ENCODE data around the gene QSOX2. TPM values are rescaled to one million over a fixed set of nuclear protein-coding genes. Genes with fewer than 3 reads are reported as not detected.

Gene QSOX2
- total RNA-seq, 1 donor from 2014 or later = 14.0 TPM

DNA sequence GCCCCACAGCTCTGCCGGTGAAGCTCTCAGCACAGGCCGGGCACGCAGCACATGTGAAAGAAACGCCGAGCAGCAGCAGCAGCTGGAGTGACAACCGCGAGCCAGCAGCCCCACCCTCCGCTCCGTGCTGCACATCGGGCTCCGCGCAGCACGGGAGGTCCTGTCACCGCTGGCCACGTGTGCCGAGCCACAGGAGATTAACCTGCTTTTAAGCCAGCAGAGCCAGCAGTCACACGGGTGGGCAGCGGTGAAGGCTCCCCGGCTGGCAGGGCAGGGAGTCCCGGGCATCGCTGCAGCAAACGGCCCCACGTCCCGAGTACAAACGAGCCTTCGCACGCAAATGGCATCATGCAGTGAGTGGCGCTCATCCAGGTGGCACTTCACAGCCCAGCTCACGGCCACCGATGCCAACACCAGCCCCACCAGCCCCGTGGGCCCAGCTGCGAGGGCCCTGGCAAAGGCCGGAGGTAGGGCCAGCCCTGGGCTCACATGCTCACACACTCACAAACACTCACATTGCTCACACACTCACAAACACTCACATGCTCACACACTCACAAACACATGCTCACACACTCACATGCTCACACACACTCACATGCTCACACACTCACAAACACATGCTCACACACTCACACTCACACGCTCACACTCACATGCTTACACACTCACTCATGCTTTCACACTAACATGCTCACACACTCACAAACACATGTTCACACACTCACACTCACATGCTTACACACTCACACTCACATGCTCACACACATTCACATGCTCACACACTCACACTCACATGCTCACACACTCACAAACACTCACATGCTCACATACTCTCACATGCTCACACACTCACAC, 47.2 kb upstream of the QSOX2 start:
- Mint-ChIP-seq H3K9me3 (ENCODE audit: unreplicated experiment) (no peaks in the 10 kb centered on the region), H3K27ac (ENCODE audit: unreplicated experiment) (no peak overlapping the region), H3K4me3 (ENCODE audit: unreplicated experiment) (no peak overlapping the region), H3K4me1 (ENCODE audit: unreplicated experiment) (no peaks in the 10 kb centered on the region), H3K36me3 (ENCODE audit: low read depth, unreplicated experiment) (no peaks in the 10 kb centered on the region), H3K27me3 (ENCODE audit: unreplicated experiment) (peaks cover 6% of the 10 kb centered on the region)
- no peak for DNase-seq (ENCODE audit: low spot score)
- TF ChIP-seq, protein P1, sequence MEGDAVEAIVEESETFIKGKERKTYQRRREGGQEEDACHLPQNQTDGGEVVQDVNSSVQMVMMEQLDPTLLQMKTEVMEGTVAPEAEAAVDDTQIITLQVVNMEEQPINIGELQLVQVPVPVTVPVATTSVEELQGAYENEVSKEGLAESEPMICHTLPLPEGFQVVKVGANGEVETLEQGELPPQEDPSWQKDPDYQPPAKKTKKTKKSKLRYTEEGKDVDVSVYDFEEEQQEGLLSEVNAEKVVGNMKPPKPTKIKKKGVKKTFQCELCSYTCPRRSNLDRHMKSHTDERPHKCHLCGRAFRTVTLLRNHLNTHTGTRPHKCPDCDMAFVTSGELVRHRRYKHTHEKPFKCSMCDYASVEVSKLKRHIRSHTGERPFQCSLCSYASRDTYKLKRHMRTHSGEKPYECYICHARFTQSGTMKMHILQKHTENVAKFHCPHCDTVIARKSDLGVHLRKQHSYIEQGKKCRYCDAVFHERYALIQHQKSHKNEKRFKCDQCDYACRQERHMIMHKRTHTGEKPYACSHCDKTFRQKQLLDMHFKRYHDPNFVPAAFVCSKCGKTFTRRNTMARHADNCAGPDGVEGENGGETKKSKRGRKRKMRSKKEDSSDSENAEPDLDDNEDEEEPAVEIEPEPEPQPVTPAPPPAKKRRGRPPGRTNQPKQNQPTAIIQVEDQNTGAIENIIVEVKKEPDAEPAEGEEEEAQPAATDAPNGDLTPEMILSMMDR (IDR thresholded peaks at IDR 0.05; ENCODE audit: unreplicated experiment) = no peak

DNA sequence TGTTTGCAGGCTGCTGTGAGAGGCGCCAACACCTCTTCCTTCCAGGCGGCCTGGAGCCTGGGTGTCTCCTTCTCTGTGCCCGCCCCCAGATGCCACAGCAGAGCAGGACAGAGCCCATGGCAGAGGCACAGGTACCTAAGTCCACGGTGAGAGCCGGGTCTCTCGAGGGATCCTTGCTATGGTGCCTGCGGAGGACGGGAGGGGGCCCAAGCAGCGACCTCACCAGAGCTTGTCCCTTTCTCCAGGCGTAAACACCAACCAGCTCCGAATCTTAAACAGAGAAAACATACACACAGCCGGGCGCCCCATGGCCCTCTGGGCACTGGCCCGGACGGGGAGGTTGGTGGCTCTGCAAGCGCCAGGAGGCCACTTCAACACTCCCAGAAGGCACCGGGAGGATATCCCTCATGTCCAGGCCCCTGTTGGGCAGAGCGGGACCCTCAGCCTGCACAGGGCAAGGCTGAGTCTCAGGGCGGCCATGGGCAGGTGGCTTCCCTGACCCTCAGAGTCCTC, 46.5 kb upstream of the QSOX2 start:
- TF ChIP-seq, protein P1 (IDR thresholded peaks at IDR 0.05; ENCODE audit: unreplicated experiment) = no peak
- peaks cover 9% of the 10 kb centered on the region for H3K27me3 Mint-ChIP-seq (ENCODE audit: unreplicated experiment)
- no peak overlapping the region for H3K27ac Mint-ChIP-seq (ENCODE audit: unreplicated experiment)
- no peak for DNase-seq (ENCODE audit: low spot score)
- H3K4me1 Mint-ChIP-seq (ENCODE audit: unreplicated experiment) = no peaks in the 10 kb centered on the region
- no peaks in the 10 kb centered on the region for H3K36me3 Mint-ChIP-seq (ENCODE audit: low read depth, unreplicated experiment)
- no peak overlapping the region for H3K4me3 Mint-ChIP-seq (ENCODE audit: unreplicated experiment)
- no peaks in the 10 kb centered on the region for H3K9me3 Mint-ChIP-seq (ENCODE audit: unreplicated experiment)

DNA sequence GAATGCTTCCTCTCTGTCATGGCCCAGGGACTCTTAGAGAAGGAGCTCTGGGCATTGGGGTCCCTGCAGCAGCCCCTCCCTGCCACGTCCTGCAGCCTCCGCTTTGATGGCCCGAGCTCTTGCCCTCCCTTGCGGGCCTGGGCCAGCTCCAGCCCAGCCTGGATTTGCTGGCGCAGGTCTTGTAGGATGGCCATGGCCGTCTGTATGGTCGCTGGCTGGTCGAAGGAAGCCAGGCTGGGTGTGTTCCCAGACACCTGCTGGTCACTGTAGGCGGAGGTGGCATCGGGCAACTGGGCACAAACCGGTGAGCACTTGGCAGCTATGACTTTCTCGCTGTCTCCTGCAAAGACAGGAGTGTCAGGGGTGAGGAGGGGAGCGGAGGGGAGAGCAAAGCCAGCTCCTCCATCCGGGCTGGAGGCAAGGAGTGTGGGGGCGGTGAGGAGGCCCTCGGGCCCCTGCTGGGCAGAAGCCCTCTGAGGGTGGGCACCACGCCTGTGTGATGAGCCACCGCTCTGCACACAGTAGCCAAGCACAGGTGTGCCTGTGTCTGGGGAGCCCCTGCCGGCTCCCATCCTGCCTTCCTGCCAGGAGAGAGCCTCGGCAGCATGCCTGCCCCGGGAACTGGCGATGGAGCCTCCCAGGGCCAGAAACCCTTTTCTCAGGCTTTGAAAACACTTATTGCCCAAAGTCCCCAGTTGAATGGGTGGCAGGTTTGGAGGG, 45.9 kb upstream of the QSOX2 start:
- Mint-ChIP-seq H3K4me3 (ENCODE audit: unreplicated experiment) (no peak overlapping the region), H3K27me3 (ENCODE audit: unreplicated experiment) (peaks cover 9% of the 10 kb centered on the region)

DNA sequence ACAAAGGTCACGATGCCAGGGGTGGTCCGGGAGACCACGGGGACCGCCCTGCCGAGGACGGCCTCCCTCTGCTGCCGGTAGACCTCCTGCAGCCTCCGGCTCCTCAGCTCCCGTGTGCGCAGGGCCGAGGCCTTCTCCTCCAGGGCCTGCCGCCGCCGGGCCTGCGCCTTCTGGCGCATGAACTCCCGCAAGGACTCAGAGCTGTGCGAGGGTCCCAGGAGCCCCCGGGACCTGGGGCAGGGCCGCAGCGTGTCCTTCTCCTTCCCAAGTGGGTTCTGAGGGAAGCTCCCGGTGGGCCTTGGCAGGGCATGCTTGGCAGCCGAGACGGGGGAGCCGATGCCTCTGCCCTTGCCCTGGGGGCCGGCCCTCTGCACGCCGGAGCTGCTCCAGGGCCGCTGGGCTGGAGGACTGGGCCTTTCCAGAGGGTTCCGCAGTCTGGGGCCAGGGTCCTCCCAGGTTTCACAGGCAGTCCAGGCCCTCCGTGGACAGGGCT, 44.9 kb upstream of the QSOX2 start:
- TF ChIP-seq, protein P1 (IDR thresholded peaks at IDR 0.05; ENCODE audit: unreplicated experiment) = no peak
- DNase-seq (ENCODE audit: low spot score) = no peak
- Mint-ChIP-seq H3K4me3 (ENCODE audit: unreplicated experiment) (no peak overlapping the region), H3K9me3 (ENCODE audit: unreplicated experiment) (no peaks in the 10 kb centered on the region), H3K4me1 (ENCODE audit: unreplicated experiment) (no peaks in the 10 kb centered on the region), H3K27me3 (ENCODE audit: unreplicated experiment) (peaks cover 9% of the 10 kb centered on the region), H3K27ac (ENCODE audit: unreplicated experiment) (no peak overlapping the region), H3K36me3 (ENCODE audit: low read depth, unreplicated experiment) (no peaks in the 10 kb centered on the region)

More for the DNA sequence above, 45.9 kb upstream of the QSOX2 start:
- TF ChIP-seq, protein P1 (IDR thresholded peaks at IDR 0.05; ENCODE audit: unreplicated experiment) = no peak
- Mint-ChIP-seq H3K4me1 (ENCODE audit: unreplicated experiment) (no peaks in the 10 kb centered on the region), H3K9me3 (ENCODE audit: unreplicated experiment) (no peaks in the 10 kb centered on the region), H3K36me3 (ENCODE audit: low read depth, unreplicated experiment) (no peaks in the 10 kb centered on the region), H3K27ac (ENCODE audit: unreplicated experiment) (no peak overlapping the region)
- DNase-seq (ENCODE audit: low spot score) = no peak
